ENCODE results near the gene ARHGAP19.

The ARHGAP19 gene

GRCh38 chr10:97195706-97196222, 96.7 kb downstream of the ARHGAP19 start:
- no peaks in the 10 kb centered on the region for H3K36me3 ChIP-seq (ENCODE audit: control insufficient read depth, insufficient read depth, low read length)
- peaks cover 2% of the 10 kb centered on the region; the same call in 1 of the 2 replicates for H3K27me3 ChIP-seq (replicated peaks; ENCODE audit: control insufficient read depth, insufficient read depth, low read length)
- H3K4me3 ChIP-seq (replicated peaks; ENCODE audit: low read depth, low read length): peak overlapping the region; percentile 61
- no peak for DNase-seq (ENCODE audit: extremely low read depth, insufficient read length)
- no peak for TF ChIP-seq CTCF (IDR thresholded peaks at IDR 0.05; ENCODE audit: insufficient read depth, low read length, poor library complexity, severe bottlenecking)

- peaks cover 2% of the 10 kb centered on the region; the same call in 1 of the 2 replicates for H3K27me3 ChIP-seq (replicated peaks; ENCODE audit: control insufficient read depth, insufficient read depth, low read length)
- no peak for DNase-seq (ENCODE audit: extremely low read depth, insufficient read length)
- no peak overlapping the region for H3K4me3 ChIP-seq (replicated peaks; ENCODE audit: low read depth, low read length)
- H3K36me3 ChIP-seq (ENCODE audit: control insufficient read depth, insufficient read depth, low read length): no peaks in the 10 kb centered on the region
- TF ChIP-seq CTCF (IDR thresholded peaks at IDR 0.05; ENCODE audit: insufficient read depth, low read length, poor library complexity, severe bottlenecking): no peak
Measured at GRCh38 chr10:97192952-97193435, 99.4 kb downstream of the ARHGAP19 start.

- no peak overlapping the region for H3K4me3 ChIP-seq (replicated peaks; ENCODE audit: low read depth, low read length)
- no peaks in the 10 kb centered on the region; the same call in none of the 2 replicates for H3K27me3 ChIP-seq (replicated peaks; ENCODE audit: control insufficient read depth, insufficient read depth, low read length)
- no peak for TF ChIP-seq CTCF (IDR thresholded peaks at IDR 0.05; ENCODE audit: insufficient read depth, low read length, poor library complexity, severe bottlenecking)
- no peak for DNase-seq (ENCODE audit: extremely low read depth, insufficient read length)
- no peaks in the 10 kb centered on the region for H3K36me3 ChIP-seq (ENCODE audit: control insufficient read depth, insufficient read depth, low read length)
Measured at GRCh38 chr10:97190450-97190849, 102.0 kb downstream of the ARHGAP19 start.

GRCh38 chr10:97188261-97188711, 104.2 kb downstream of the ARHGAP19 start:
- Histone ChIP-seq H3K4me3 (replicated peaks; ENCODE audit: low read depth, low read length) (no peak overlapping the region), H3K36me3 (ENCODE audit: control insufficient read depth, insufficient read depth, low read length) (no peaks in the 10 kb centered on the region), H3K27me3 (replicated peaks; ENCODE audit: control insufficient read depth, insufficient read depth, low read length) (no peaks in the 10 kb centered on the region; the same call in none of the 2 replicates)
- DNase-seq (ENCODE audit: extremely low read depth, insufficient read length): peak; percentile 45
- TF ChIP-seq CTCF (IDR thresholded peaks at IDR 0.05; ENCODE audit: insufficient read depth, low read length, poor library complexity, severe bottlenecking): no peak

GRCh38 chr10:97186911-97187310, 105.5 kb downstream of the ARHGAP19 start:
- Histone ChIP-seq H3K27me3 (replicated peaks; ENCODE audit: control insufficient read depth, insufficient read depth, low read length) (no peaks in the 10 kb centered on the region; the same call in none of the 2 replicates), H3K36me3 (ENCODE audit: control insufficient read depth, insufficient read depth, low read length) (no peaks in the 10 kb centered on the region), H3K4me3 (replicated peaks; ENCODE audit: low read depth, low read length) (no peak overlapping the region)
- DNase-seq (ENCODE audit: extremely low read depth, insufficient read length): no peak
- TF ChIP-seq CTCF (IDR thresholded peaks at IDR 0.05; ENCODE audit: insufficient read depth, low read length, poor library complexity, severe bottlenecking): no peak
